Testis (tissue), 2 donors: Measurements from ENCODE around the gene LCOR.

Source experiments
- CTCF ChIP-seq, 3 experiments: fragments of 450-650 bp in 2 of 3; fragments of 200-600 bp in 1 of 3; sonication (generic) in 1 of 3; IDR thresholded peaks; one replicate each; pipeline ENCODE4 v1.5.1; 2016 to 2019; ENCODE audit warnings: antibody characterized with exemption in 3 of 3, mild to moderate bottlenecking in 2 of 3, moderate library complexity in 1 of 3
- POLR2A ChIP-seq: fragments of 450-650 bp; IDR thresholded peaks from one replicate; pipeline ENCODE4 v1.6.1; 2017; ENCODE audit warnings: antibody characterized with exemption, mild to moderate bottlenecking, moderate library complexity

GRCh38 chr10:97011397-97011796 is 179.3 kb downstream of the LCOR start:
- TF ChIP-seq POLR2A: no peak
- TF ChIP-seq CTCF (IDR thresholded peaks at IDR 0.05): no peak
